CD4-positive, alpha-beta memory T cell (primary cell): ENCODE measurements around the gene HSD17B14. TPM values are rescaled to one million over a fixed set of nuclear protein-coding genes. Genes with fewer than 3 reads are reported as not detected.
"Not testable (repeated sequence)": the region's sequence is repeated elsewhere in the genome, so short reads cannot be mapped to it uniquely, and the experiment has no call there.

Source experiments
- CTCF ChIA-PET: fragments of 350-600 bp; sonication (Branson Sonifier 250); formaldehyde crosslinking; loops from one replicate; lab custom pipeline; 2021; ENCODE audit warnings: inconsistent platforms; ENCODE audit not compliant: partially characterized antibody; lab: Charles Lee
- POLR2A ChIA-PET: fragments of 350-600 bp; sonication (Branson Sonifier 250); formaldehyde crosslinking; loops from one replicate; lab custom pipeline; 2021; ENCODE audit not compliant: partially characterized antibody; lab: Charles Lee
- DNase-seq, 5 donors: peaks; one replicate each; pipeline versions ENCODE4 v3.0.0 to v3.0.0-alpha.2; 2020 to 2022; ENCODE audit warnings: mixed read lengths in 1 of 5
- H3K27ac ChIP-seq: one replicate; pipeline ENCODE4 v1.7.0; 2013; ENCODE audit warnings: low read depth, low read length
- H3K27me3 ChIP-seq: 2 replicates; pipeline ENCODE4 v1.7.0; 2013; ENCODE audit warnings: mild to moderate bottlenecking, low read length, moderate library complexity; ENCODE audit not compliant: insufficient read depth
- H3K36me3 ChIP-seq: 2 replicates; pipeline ENCODE4 v1.7.0; 2013; ENCODE audit warnings: mild to moderate bottlenecking, low read length, moderate library complexity; ENCODE audit not compliant: insufficient read depth
- H3K4me1 ChIP-seq: 2 replicates; pipeline ENCODE4 v1.7.0; 2013; ENCODE audit warnings: mild to moderate bottlenecking, low read length, moderate library complexity; ENCODE audit not compliant: insufficient read depth
- H3K4me3 ChIP-seq, 2 donors: one replicate each; pipeline ENCODE4 v1.7.0; 2013; ENCODE audit warnings: low read length in 2 of 2, mild to moderate bottlenecking in 1 of 2
- H3K9me3 ChIP-seq, 2 donors: one replicate each; pipeline ENCODE4 v1.7.0; 2013; ENCODE audit warnings: low read length in 2 of 2, control low read depth in 1 of 2; ENCODE audit not compliant: control insufficient read depth in 1 of 2
- H3K27ac Mint-ChIP-seq, 7 donors: one replicate each; pipeline ENCODE4 v1.8.0; 2020 to 2021; ENCODE audit warnings: mixed read lengths in 7 of 7, mild to moderate bottlenecking in 6 of 7, inconsistent platforms in 3 of 7, moderate library complexity in 3 of 7
- H3K27me3 Mint-ChIP-seq, 2 donors: one replicate each; pipeline ENCODE4 v1.8.0; 2020 to 2021; ENCODE audit warnings: mixed read lengths in 2 of 2
- H3K36me3 Mint-ChIP-seq, 2 donors: one replicate each; pipeline ENCODE4 v1.8.0; 2020 to 2021; ENCODE audit warnings: mixed read lengths in 2 of 2, inconsistent platforms in 1 of 2, mild to moderate bottlenecking in 1 of 2
- H3K4me1 Mint-ChIP-seq, 4 donors: one replicate each; pipeline ENCODE4 v1.8.0; 2020 to 2021; ENCODE audit warnings: mixed read lengths in 4 of 4, mild to moderate bottlenecking in 1 of 4
- H3K4me3 Mint-ChIP-seq, 8 donors: one replicate each; pipeline ENCODE4 v1.8.0; 2020 to 2021; ENCODE audit warnings: mixed read lengths in 8 of 8, mild to moderate bottlenecking in 7 of 8, moderate library complexity in 6 of 8, inconsistent platforms in 3 of 8
- H3K9me3 Mint-ChIP-seq, 8 donors: one replicate each; pipeline ENCODE4 v1.8.0; 2020 to 2021; ENCODE audit warnings: mixed read lengths in 8 of 8, mild to moderate bottlenecking in 5 of 8, inconsistent platforms in 3 of 8, moderate library complexity in 1 of 8
- intact Hi-C: fragments of 100-400 bp; cut with micrococcal nuclease; formaldehyde crosslinking; loops from one replicate; pipeline ENCODE4 v1.15.1; 2023
- polyA plus RNA-seq, 2 donors: library from polyadenylated mRNA; unstranded; fragments of 300-500 nt; fragmentation: Illumina TruSeq; gene quantifications; one replicate each; pipeline ENCODE4 v1.2.3, GENCODE V29; 2021
- total RNA-seq, 2 experiments: library from RNA; stranded (reverse); gene quantifications; one replicate each; pipeline ENCODE4 v1.2.3, GENCODE V29; 2021

The HSD17B14 gene
- total and polyA plus RNA-seq, 4 experiments from 2014 or later, result 0.32 to 1.1 (median 0.55) TPM

DNA sequence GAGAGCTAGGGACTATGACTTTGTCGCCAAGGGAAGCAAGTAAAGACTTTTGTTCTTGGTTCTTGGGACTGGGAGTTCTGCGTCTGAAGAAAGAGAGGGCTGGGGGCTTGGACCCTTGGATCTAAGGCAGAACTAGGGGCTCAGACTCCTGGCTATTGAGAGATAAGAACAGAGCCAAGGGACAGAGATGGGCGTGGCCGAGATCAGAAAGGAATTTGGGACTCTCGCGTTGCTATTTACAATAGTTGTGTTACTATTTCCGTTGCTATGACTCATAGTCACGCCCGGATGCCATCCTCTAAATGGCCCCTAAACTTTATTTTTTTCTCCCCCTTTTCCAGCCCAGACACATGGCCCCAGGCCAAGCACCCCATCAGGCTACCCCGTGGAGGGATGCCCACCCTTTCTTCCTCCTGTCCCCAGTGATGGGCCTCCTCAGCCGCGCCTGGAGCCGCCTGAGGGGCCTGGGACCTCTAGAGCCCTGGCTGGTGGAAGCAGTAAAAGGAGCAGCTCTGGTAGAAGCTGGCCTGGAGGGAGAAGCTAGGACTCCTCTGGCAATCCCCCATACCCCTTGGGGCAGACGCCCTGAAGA lies 36.7 kb upstream of the HSD17B14 start:
- H3K27ac Mint-ChIP-seq, result peak overlapping the region; percentile 99 to 100 (median 100)
- CTCF ChIA-PET, result interaction anchor here (1.8 to 1.9 kb wide), 2 partner anchors 29 to 121 kb away, joined by 4 to 5 read pairs; partner anchors contain the start of gene RUVBL2
- peaks cover 0 to 10% (median 0%) of the 10 kb centered on the region in 8 donors for H3K9me3 Mint-ChIP-seq
- H3K4me3 Mint-ChIP-seq, result peak overlapping the region; percentile 95 to 100 (median 99)
- H3K9me3 ChIP-seq, result no peaks in the 10 kb centered on the region
- H3K27me3 ChIP-seq, result no peaks in the 10 kb centered on the region
- H3K27ac ChIP-seq, result peak overlapping the region; percentile 100
- peaks cover 8% of the 10 kb centered on the region for H3K36me3 ChIP-seq
- peaks cover 27 to 52% (median 35%) of the 10 kb centered on the region in 4 donors for H3K4me1 Mint-ChIP-seq
- peaks cover 33 to 50% of the 10 kb centered on the region in 2 donors for H3K36me3 Mint-ChIP-seq
- DNase-seq, result peak; percentile 85 to 93 (median 89)
- POLR2A ChIA-PET, result interaction anchor here (0.6 to 6.6 kb wide), 19 partner anchors 8 to 939 kb away, joined by 3 to 134 read pairs (median 8); partner anchors contain the start of genes BAX, BCAT2, CA11 and DHDH
- peak overlapping the region; percentile 52 to 99 for H3K4me3 ChIP-seq
- intact Hi-C loops, result loop anchor here (1.0 to 2.0 kb wide), 3 partner anchors 14 to 804 kb away; partner anchors contain the start of genes GYS1, PRMT1 and RUVBL2
- H3K27me3 Mint-ChIP-seq, result peaks cover 0 to 6% of the 10 kb centered on the region in 2 donors
- peaks cover 34% of the 10 kb centered on the region for H3K4me1 ChIP-seq

GRCh38 chr19:48872182-48872883 lies 36.0 kb upstream of the HSD17B14 start, which contains the start of gene PPP1R15A:
Gene PPP1R15A (plus strand): TSS chr19:48872421. CDS start chr19:48873234, 813 bp downstream.
- no peaks in the 10 kb centered on the region for H3K27me3 ChIP-seq
- peaks cover 8% of the 10 kb centered on the region for H3K36me3 ChIP-seq
- Mint-ChIP-seq H3K9me3 (peaks cover 0 to 10% (median 0%) of the 10 kb centered on the region in 8 donors), H3K36me3 (peaks cover 30 to 44% of the 10 kb centered on the region in 2 donors), H3K4me3 (peak within 1 kb of the TSS; percentile 95 to 100 (median 99)), H3K4me1 (peaks cover 27 to 48% (median 34%) of the 10 kb centered on the region in 4 donors), H3K27ac (peak within 1 kb of the TSS; percentile 99 to 100 (median 100)), H3K27me3 (peaks cover 0 to 6% of the 10 kb centered on the region in 2 donors)
- ChIA-PET POLR2A (interaction anchor here (0.6 to 6.6 kb wide), 27 partner anchors 9 to 941 kb away, joined by 3 to 134 read pairs (median 5); partner anchors contain the start of genes BAX, BCAT2, CA11 and DHDH), CTCF (interaction anchor here (1.8 to 1.9 kb wide), 2 partner anchors 28 to 121 kb away, joined by 4 to 5 read pairs; partner anchors contain the start of gene RUVBL2)
- peak within 1 kb of the TSS; percentile 52 to 99 for H3K4me3 ChIP-seq
- H3K27ac ChIP-seq, result peak within 1 kb of the TSS; percentile 100
- peaks cover 34% of the 10 kb centered on the region for H3K4me1 ChIP-seq
- no peaks in the 10 kb centered on the region for H3K9me3 ChIP-seq
- DNase-seq, result peak; percentile 97 to 99 (median 98)
- intact Hi-C loops, result loop anchor here (1.0 to 2.0 kb wide), 3 partner anchors 13 to 804 kb away; partner anchors contain the start of genes GYS1, PRMT1 and RUVBL2

- H3K27me3 Mint-ChIP-seq, DNase-seq, H3K27me3 ChIP-seq, H3K9me3 ChIP-seq, H3K36me3 ChIP-seq: not testable (repeated sequence)
- Mint-ChIP-seq H3K27ac (peak overlapping the region; percentile 99 to 100 (median 100)), H3K4me1 (peaks cover 27 to 48% (median 34%) of the 10 kb centered on the region in 4 donors), H3K9me3 (peaks cover 0 to 10% (median 0%) of the 10 kb centered on the region in 8 donors), H3K4me3 (peak overlapping the region; percentile 95 to 100 (median 99)), H3K36me3 (peaks cover 30 to 41% of the 10 kb centered on the region in 2 donors)
- Histone ChIP-seq H3K27ac (peak overlapping the region; percentile 100), H3K4me1 (peaks cover 34% of the 10 kb centered on the region), H3K4me3 (peak overlapping the region in 1 of 2 donors; percentile 99)
- intact Hi-C loops, result loop anchor here (1.0 to 2.0 kb wide), 3 partner anchors 12 to 805 kb away; partner anchors contain the start of genes GYS1, PRMT1 and RUVBL2
- POLR2A ChIA-PET, result interaction anchor here (0.6 to 6.6 kb wide), 21 partner anchors 9 to 942 kb away, joined by 3 to 134 read pairs (median 7); partner anchors contain the start of genes BAX, BCAT2, CA11 and DHDH
- CTCF ChIA-PET, result interaction anchor here (1.8 to 1.9 kb wide), 2 partner anchors 27 to 122 kb away, joined by 4 to 5 read pairs; partner anchors contain the start of gene RUVBL2
These were observed 35.3 kb upstream of the HSD17B14 start for GRCh38 chr19:48871471-48872181.

GRCh38 chr19:48870048-48870447 lies 33.8 kb upstream of the HSD17B14 start:
- ChIA-PET CTCF (interaction anchor here (0.7 to 0.8 kb wide), 2 partner anchors 15 to 28 kb away, joined by 3 read pairs; no protein-coding TSS in a partner anchor), POLR2A (no interaction called here)
- Histone ChIP-seq H3K4me3 (no peak overlapping the region), H3K9me3 (no peaks in the 10 kb centered on the region), H3K4me1 (peaks cover 20% of the 10 kb centered on the region), H3K36me3 (peaks cover 8% of the 10 kb centered on the region), H3K27ac (no peak overlapping the region), H3K27me3 (no peaks in the 10 kb centered on the region)
- Mint-ChIP-seq H3K36me3 (peaks cover 21 to 28% of the 10 kb centered on the region in 2 donors), H3K9me3 (peaks cover 0 to 10% (median 0%) of the 10 kb centered on the region in 8 donors), H3K27ac (peak overlapping the region in 1 of 7 donors; percentile 40), H3K27me3 (peaks cover 4 to 9% of the 10 kb centered on the region in 2 donors), H3K4me1 (peaks cover 18 to 33% (median 22%) of the 10 kb centered on the region in 4 donors), H3K4me3 (no peak overlapping the region)
- intact Hi-C loops, result no loop called here
- DNase-seq, result no peak

DNA sequence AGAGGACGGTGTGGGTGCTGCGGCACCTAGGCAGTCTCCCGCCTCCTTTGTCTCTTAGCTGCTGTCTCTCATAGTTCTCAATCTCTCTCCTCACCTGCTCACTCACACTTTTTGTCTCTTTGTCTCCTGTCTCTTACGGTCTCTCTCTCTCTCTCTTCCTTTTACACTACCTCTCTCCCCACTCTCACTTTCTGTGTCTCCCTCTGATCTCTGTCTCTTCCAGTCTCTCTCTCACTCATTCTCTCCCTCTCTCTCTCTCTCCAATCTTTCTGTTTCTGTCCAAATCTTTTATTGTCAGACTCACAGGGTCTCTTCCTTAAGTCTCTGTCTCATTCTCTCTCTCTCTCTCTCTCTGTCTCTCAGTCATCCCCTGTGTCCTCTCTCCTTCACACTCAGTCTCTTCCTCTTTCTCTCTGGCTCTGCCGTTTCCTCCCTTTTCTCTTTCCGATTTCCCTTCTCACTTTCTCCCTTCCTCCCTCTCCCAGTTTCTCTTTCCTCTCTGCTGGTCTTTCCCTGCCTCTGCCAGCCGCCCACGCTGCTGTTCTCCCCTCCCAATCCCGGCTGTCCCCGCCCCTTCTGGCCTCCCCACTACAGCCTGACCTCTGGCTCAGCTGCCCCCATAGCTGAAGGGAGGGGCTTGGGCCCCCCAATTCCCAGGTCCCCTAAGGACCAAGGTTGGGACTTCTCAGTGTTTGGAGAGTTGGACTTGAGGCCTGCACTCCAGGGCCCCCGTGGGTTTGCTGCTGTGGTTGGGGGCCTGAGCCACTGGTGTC lies 32.0 kb upstream of the HSD17B14 start, which contains the start of gene PLEKHA4:
PLEKHA4 (minus strand) TSS at position 504 of the 773 bp plus-strand sequence. CDS start 997 bp downstream, outside the sequence.
- Mint-ChIP-seq H3K36me3 (peaks cover 5 to 13% of the 10 kb centered on the region in 2 donors), H3K4me3 (no peak within 1 kb of the TSS), H3K27ac (peak within 1 kb of the TSS in 3 of 7 donors; percentile 8 to 78 (median 22)), H3K4me1 (peaks cover 3 to 15% (median 7%) of the 10 kb centered on the region in 4 donors), H3K9me3 (peaks cover 0 to 8% (median 0%) of the 10 kb centered on the region in 8 donors), H3K27me3 (peaks cover 4 to 9% of the 10 kb centered on the region in 2 donors)
- Histone ChIP-seq H3K27ac (no peak within 1 kb of the TSS), H3K36me3 (no peaks in the 10 kb centered on the region), H3K4me3 (no peak within 1 kb of the TSS), H3K4me1 (peaks cover 2% of the 10 kb centered on the region), H3K27me3 (no peaks in the 10 kb centered on the region), H3K9me3 (no peaks in the 10 kb centered on the region)
- ChIA-PET CTCF (no interaction called here), POLR2A (no interaction called here)
- intact Hi-C loops, result no loop called here
- no peak for DNase-seq

DNA sequence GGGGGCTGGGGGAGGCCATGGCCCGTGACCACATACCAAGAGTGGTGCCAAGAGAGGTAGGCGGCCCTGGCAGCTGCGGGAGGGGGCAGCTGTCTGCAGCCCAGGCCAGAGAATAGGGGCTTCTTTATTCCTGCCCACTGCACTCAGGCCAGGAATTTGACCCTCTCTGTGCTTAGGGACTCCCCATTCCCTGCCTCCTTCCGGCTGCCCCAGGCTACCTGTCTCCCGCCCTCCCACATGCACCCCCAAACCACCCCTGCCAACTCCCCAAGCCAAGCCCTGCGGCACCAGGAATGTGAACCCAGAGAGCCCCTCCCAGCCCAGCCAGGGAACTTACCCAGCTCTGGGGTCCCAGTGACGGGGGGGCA lies 31.4 kb upstream of the HSD17B14 start:
- H3K36me3 Mint-ChIP-seq, result peaks cover 0 to 7% of the 10 kb centered on the region in 2 donors
- no peak for DNase-seq
- H3K9me3 ChIP-seq, result no peaks in the 10 kb centered on the region
- H3K27ac ChIP-seq, result no peak overlapping the region
- peak overlapping the region in 1 of 7 donors; percentile 8 for H3K27ac Mint-ChIP-seq
- H3K9me3 Mint-ChIP-seq, result peaks cover 0 to 8% (median 0%) of the 10 kb centered on the region in 8 donors
- H3K4me3 ChIP-seq, result no peak overlapping the region
- H3K4me1 Mint-ChIP-seq, result peaks cover 1 to 9% (median 2%) of the 10 kb centered on the region in 4 donors
- H3K4me1 ChIP-seq, result no peaks in the 10 kb centered on the region
- ChIA-PET CTCF (no interaction called here), POLR2A (no interaction called here)
- H3K36me3 ChIP-seq, result no peaks in the 10 kb centered on the region
- no peak overlapping the region for H3K4me3 Mint-ChIP-seq
- no peaks in the 10 kb centered on the region for H3K27me3 ChIP-seq
- peaks cover 4 to 9% of the 10 kb centered on the region in 2 donors for H3K27me3 Mint-ChIP-seq
- intact Hi-C loops, result no loop called here
